Uterus (tissue), 2 donors: Measurements from ENCODE around the gene PIP4K2A.

ENCODE experiments used
- POLR2A ChIP-seq, 2 donors: fragments of 450-650 bp; IDR thresholded peaks; one replicate each; pipeline ENCODE4 v1.6.1; 2016; ENCODE audit warnings: antibody characterized with exemption in 2 of 2, mild to moderate bottlenecking in 1 of 2, moderate library complexity in 1 of 2
- TF ChIP-seq, protein P1 (sequence below), 4 experiments: fragments of 200-600 bp in 2 of 4; fragments of 450-650 bp in 2 of 4; sonication (generic) in 2 of 4; IDR thresholded peaks; one replicate each; pipeline ENCODE4 v1.5.1; 2016 to 2019; ENCODE audit warnings: antibody characterized with exemption in 4 of 4, mild to moderate bottlenecking in 2 of 4, moderate library complexity in 1 of 4

DNA sequence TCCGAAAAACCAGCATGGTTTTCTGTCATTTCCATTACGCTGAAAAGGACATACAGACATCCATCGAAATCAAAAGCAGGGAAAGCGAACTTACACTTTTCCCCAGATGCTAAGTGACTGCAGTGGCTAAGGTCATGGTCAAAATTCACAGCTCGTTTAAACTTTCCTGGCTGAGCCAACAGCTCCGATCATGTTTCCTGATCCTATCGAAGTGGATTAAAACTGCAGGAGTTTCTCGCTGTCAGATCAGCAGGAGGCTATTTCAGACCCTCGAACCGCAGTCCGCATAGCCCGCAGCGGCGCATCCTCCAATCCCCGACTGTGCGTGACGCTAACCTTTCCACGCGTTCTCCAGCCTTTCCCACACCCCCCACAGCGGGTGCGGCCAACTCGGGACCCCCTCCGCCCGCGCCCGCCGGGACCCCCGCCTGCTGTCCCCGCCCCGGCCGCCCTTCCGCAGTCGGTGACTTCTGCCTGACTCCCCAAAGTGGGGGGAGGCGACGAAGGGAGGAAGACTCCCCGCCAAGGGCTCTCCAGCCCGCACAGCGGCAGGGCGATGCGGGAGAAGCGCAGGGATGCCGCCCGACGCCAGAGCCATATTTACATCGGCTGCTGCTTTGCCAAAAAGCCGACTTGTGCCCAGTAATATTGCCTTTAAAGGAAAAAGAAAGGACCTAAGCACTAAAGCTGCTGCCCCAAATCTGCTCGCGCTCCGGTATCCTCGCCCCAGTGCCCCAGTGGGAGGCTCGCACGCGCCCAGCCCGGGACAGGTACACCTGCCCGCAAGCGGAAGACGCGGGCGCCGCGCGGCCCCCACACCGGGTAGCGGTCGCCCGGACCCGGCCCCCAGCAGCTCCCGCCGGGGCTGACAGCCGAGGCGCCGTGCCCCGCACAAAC, 1.2 kb downstream of the PIP4K2A start:
- TF ChIP-seq, protein P1, sequence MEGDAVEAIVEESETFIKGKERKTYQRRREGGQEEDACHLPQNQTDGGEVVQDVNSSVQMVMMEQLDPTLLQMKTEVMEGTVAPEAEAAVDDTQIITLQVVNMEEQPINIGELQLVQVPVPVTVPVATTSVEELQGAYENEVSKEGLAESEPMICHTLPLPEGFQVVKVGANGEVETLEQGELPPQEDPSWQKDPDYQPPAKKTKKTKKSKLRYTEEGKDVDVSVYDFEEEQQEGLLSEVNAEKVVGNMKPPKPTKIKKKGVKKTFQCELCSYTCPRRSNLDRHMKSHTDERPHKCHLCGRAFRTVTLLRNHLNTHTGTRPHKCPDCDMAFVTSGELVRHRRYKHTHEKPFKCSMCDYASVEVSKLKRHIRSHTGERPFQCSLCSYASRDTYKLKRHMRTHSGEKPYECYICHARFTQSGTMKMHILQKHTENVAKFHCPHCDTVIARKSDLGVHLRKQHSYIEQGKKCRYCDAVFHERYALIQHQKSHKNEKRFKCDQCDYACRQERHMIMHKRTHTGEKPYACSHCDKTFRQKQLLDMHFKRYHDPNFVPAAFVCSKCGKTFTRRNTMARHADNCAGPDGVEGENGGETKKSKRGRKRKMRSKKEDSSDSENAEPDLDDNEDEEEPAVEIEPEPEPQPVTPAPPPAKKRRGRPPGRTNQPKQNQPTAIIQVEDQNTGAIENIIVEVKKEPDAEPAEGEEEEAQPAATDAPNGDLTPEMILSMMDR (IDR thresholded peaks at IDR 0.05) = no peak
- TF ChIP-seq POLR2A (IDR thresholded peaks at IDR 0.05) = no peak
